DOHH2 (cell line): ENCODE measurements around the gene CAPG.

Experiments used
- EZH2phosphoT487 ChIP-seq: fragments of 200-600 bp; sonication (generic); IDR thresholded peaks from 2 replicates; pipeline ENCODE4 v1.6.1; 2017; ENCODE audit warnings: borderline replicate concordance, mild to moderate bottlenecking, antibody characterized with exemption, low read length, moderate library complexity, mixed read lengths
- TF ChIP-seq, protein P1 (sequence below): fragments of 200-600 bp; sonication (generic); IDR thresholded peaks from one replicate; pipeline ENCODE4 v1.5.1; 2014; ENCODE audit warnings: antibody characterized with exemption, mild to moderate bottlenecking, low read depth, low read length; ENCODE audit not compliant: poor library complexity, severe bottlenecking

DNA sequence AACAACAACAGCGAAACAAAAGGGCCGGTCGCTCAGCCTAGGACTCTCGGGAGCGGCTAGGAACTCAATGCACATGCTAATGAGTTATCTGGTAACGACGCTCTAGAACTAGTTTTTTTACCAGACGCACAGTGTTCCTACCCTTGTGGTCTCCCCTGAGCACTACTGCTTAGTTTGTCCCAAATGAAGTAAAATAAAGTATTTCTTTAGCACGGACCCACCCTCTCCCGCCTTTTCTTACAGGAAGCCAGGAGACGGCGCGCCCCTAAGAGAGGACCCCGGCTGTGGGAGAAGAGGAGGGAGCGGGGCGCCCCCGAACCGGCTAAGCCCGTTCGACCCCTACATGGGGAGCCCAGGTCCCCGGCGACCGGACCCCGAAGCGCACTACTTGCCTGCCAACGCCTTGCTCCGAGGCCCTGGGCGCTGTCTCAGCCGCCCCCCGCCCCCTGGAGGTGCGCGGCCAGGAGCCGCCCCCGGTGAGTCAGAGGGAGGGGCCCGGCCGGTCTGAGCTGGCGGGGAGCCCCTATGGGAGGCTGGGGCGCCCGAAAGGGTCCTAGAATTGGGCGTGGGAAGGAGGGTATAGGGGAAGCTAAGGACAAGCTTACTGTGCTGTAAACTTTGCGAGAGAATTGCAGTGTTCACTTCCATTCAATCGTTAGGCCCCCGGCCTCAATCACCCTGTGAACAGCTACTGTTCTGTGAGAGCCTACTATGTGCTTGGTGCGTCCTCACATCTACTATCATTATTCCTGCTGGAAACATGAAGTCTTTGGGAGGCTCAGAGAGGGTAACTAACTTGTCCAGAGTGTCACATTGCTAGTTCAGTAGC, 3.6 kb upstream of the CAPG start:
- TF ChIP-seq, protein P1, sequence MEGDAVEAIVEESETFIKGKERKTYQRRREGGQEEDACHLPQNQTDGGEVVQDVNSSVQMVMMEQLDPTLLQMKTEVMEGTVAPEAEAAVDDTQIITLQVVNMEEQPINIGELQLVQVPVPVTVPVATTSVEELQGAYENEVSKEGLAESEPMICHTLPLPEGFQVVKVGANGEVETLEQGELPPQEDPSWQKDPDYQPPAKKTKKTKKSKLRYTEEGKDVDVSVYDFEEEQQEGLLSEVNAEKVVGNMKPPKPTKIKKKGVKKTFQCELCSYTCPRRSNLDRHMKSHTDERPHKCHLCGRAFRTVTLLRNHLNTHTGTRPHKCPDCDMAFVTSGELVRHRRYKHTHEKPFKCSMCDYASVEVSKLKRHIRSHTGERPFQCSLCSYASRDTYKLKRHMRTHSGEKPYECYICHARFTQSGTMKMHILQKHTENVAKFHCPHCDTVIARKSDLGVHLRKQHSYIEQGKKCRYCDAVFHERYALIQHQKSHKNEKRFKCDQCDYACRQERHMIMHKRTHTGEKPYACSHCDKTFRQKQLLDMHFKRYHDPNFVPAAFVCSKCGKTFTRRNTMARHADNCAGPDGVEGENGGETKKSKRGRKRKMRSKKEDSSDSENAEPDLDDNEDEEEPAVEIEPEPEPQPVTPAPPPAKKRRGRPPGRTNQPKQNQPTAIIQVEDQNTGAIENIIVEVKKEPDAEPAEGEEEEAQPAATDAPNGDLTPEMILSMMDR, result no peak
- TF ChIP-seq EZH2phosphoT487, result no peak
